Loucy (cell line): ENCODE data around the gene EEF1E1.
A peak's percentile ranks its signal among the peaks of the same experiment; 100 is the strongest.

Experiments
- H2AFZ ChIP-seq: fragments of 200-600 bp; sonication (generic); 2 replicates; pipeline ENCODE4 v1.6.0; 2016; ENCODE audit warnings: antibody characterized with exemption, mild to moderate bottlenecking, low read length, moderate library complexity
- H3F3A ChIP-seq: fragments of 200-600 bp; 2 replicates; pipeline ENCODE4 v1.6.0; 2016; ENCODE audit warnings: antibody characterized with exemption, low read depth, mild to moderate bottlenecking
- H3K27me3 ChIP-seq: fragments of 200-600 bp; sonication (generic); 2 replicates; pipeline ENCODE4 v1.6.1; 2014; ENCODE audit warnings: low read length, mild to moderate bottlenecking; ENCODE audit not compliant: insufficient read depth, poor library complexity, severe bottlenecking
- H3K36me3 ChIP-seq: fragments of 200-600 bp; sonication (generic); 2 replicates; pipeline ENCODE4 v1.6.1; 2016; ENCODE audit warnings: low read length; ENCODE audit not compliant: insufficient read depth
- H3K4me1 ChIP-seq: fragments of 200-600 bp; sonication (generic); 2 replicates; pipeline ENCODE4 v1.5.1; 2014; ENCODE audit warnings: low read length, mild to moderate bottlenecking; ENCODE audit not compliant: insufficient read depth, poor library complexity, severe bottlenecking
- H3K4me2 ChIP-seq: fragments of 200-600 bp; sonication (generic); 2 replicates; pipeline ENCODE4 v1.6.0; 2014; ENCODE audit warnings: antibody characterized with exemption, low read length, low read depth, mild to moderate bottlenecking; ENCODE audit not compliant: poor library complexity, severe bottlenecking
- H3K4me3 ChIP-seq: fragments of 200-600 bp; sonication (generic); 2 replicates; pipeline ENCODE4 v1.5.1; 2014; ENCODE audit warnings: low read length, mild to moderate bottlenecking, mixed read lengths; ENCODE audit not compliant: poor library complexity, severe bottlenecking
- H3K79me2 ChIP-seq: fragments of 200-600 bp; sonication (generic); 2 replicates; pipeline ENCODE4 v1.6.1; 2014; ENCODE audit warnings: low read length; ENCODE audit not compliant: insufficient read depth
- H3K9ac ChIP-seq: fragments of 200-600 bp; sonication (generic); 2 replicates; pipeline ENCODE4 v1.6.0; 2014; ENCODE audit warnings: mild to moderate bottlenecking, low read depth, low read length, moderate library complexity; ENCODE audit not compliant: poor library complexity, severe bottlenecking
- H3K9me2 ChIP-seq: fragments of 200-600 bp; sonication (generic); replicated peaks from 2 replicates; pipeline ENCODE4 v1.6.1; 2016; ENCODE audit warnings: low read depth, low read length, mixed read lengths
- H3K9me3 ChIP-seq: fragments of 200-600 bp; sonication (generic); 2 replicates; pipeline ENCODE4 v1.6.1; 2014; ENCODE audit warnings: mild to moderate bottlenecking, antibody characterized with exemption, low read length, low read depth; ENCODE audit not compliant: insufficient read depth
- H4K20me1 ChIP-seq: fragments of 200-600 bp; sonication (generic); 2 replicates; pipeline ENCODE4 v1.6.0; 2014; ENCODE audit warnings: antibody characterized with exemption, low read length, mild to moderate bottlenecking; ENCODE audit not compliant: insufficient read depth, poor library complexity, severe bottlenecking
- CTCF ChIP-seq: fragments of 200-600 bp; sonication (generic); conservative IDR thresholded peaks from 2 replicates; pipeline ENCODE4 v1.5.1; 2014; ENCODE audit warnings: mild to moderate bottlenecking, antibody characterized with exemption, low read length
- EZH2phosphoT487 ChIP-seq: fragments of 200-600 bp; IDR thresholded peaks from 2 replicates; pipeline ENCODE4 v1.6.1; 2018; ENCODE audit warnings: antibody characterized with exemption, mild to moderate bottlenecking, moderate library complexity, borderline replicate concordance

Gene EEF1E1

GRCh38 chr6:8084586-8084985 is 17.8 kb downstream of the EEF1E1 start:
- no peak for TF ChIP-seq EZH2phosphoT487
- no peak for TF ChIP-seq CTCF
- peaks cover 13% of the 10 kb centered on the region for H3K4me1 ChIP-seq
- no peak overlapping the region for H2AFZ ChIP-seq
- H3K4me3 ChIP-seq, result no peak overlapping the region
- peaks cover 11% of the 10 kb centered on the region; the same call in 1 of the 2 replicates for H3K79me2 ChIP-seq
- H3K9me2 ChIP-seq, result no peaks in the 10 kb centered on the region
- H3K9me3 ChIP-seq, result peaks cover 6% of the 10 kb centered on the region; the same call in 1 of the 2 replicates
- H3K4me2 ChIP-seq, result no peak overlapping the region
- peaks cover 46% of the 10 kb centered on the region for H3K36me3 ChIP-seq
- no peaks in the 10 kb centered on the region for H3F3A ChIP-seq
- H3K9ac ChIP-seq, result no peak overlapping the region
- peaks cover 5% of the 10 kb centered on the region for H4K20me1 ChIP-seq
- H3K27me3 ChIP-seq, result no peaks in the 10 kb centered on the region

DNA sequence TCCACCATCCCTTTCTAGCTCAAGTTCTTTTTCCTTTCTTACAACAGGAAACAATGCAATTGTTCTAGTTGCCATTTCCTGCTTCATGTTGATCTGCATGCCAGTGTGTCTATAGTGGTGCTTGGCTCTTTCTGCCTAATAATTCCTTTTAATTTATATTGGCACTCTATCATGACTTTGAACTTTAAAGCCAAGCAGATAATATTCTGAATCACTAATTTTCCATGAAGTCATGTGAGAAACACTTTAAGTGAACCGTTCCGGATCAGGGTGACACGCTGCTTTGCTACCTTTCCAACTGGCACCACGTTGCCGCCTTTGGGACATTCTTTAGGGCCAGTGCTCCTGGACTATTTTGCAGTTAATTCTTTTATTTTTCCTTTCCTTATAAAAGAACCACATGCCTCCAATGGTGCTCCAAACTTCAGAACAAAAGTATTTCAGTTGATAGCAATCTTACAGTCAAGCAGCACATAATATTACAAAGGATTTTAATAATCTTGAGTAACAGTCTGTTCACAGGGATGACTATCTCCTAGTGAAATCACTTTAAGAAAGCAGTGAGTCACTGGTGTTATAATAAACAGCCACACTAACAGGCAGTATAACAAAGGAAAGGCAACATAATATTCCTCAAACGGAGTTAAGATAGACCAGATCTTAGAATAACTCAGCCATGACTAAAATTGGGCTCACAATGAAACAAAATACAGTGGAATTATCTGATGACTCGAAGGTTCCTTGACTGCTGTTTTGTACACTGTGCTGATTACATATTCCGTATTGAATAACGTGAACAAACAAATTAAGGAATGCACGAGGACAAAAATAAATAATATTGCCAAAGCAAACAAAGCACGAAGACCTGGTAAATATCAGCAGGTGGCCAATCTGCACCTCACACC is 19.1 kb downstream of the EEF1E1 start:
- Histone ChIP-seq H3K9me2 (no peaks in the 10 kb centered on the region), H3K36me3 (peaks cover 39% of the 10 kb centered on the region), H3K4me3 (no peak overlapping the region), H3F3A (no peaks in the 10 kb centered on the region), H3K27me3 (no peaks in the 10 kb centered on the region), H3K4me1 (peaks cover 13% of the 10 kb centered on the region), H4K20me1 (peaks cover 5% of the 10 kb centered on the region), H3K9ac (no peak overlapping the region), H3K4me2 (peak overlapping the region; percentile 16), H3K9me3 (no peaks in the 10 kb centered on the region), H3K79me2 (peaks cover 11% of the 10 kb centered on the region; the same call in 1 of the 2 replicates), H2AFZ (no peak overlapping the region)
- TF ChIP-seq EZH2phosphoT487 (no peak), CTCF (no peak)

- H3K9me2 ChIP-seq, result no peaks in the 10 kb centered on the region
- H3K79me2 ChIP-seq, result peaks cover 11% of the 10 kb centered on the region; the same call in 1 of the 2 replicates
- peaks cover 5% of the 10 kb centered on the region for H4K20me1 ChIP-seq
- H3K4me3 ChIP-seq, result no peak overlapping the region
- no peak overlapping the region for H2AFZ ChIP-seq
- H3K36me3 ChIP-seq, result peaks cover 35% of the 10 kb centered on the region; the same call in 1 of the 2 replicates
- H3K27me3 ChIP-seq, result no peaks in the 10 kb centered on the region
- H3K9me3 ChIP-seq, result no peaks in the 10 kb centered on the region
- TF ChIP-seq EZH2phosphoT487, result no peak
- no peak for TF ChIP-seq CTCF
- no peak overlapping the region for H3K9ac ChIP-seq
- H3F3A ChIP-seq, result no peaks in the 10 kb centered on the region
- peaks cover 13% of the 10 kb centered on the region for H3K4me1 ChIP-seq
- H3K4me2 ChIP-seq, result peak overlapping the region; percentile 16
These were observed 19.8 kb downstream of the EEF1E1 start for GRCh38 chr6:8082572-8082953.
